Activated naive CD8-positive, alpha-beta T cell treated with anti-CD3 and anti-CD28 coated beads, Interleukin-2, amount 10 ng/mL, durations not matched to agents 7 days and 5 days (primary cell): ENCODE measurements around the gene IFI44L. TPM values are rescaled to one million over a fixed set of nuclear protein-coding genes. Genes with fewer than 3 reads are reported as not detected.

ENCODE experiments used
- ATAC-seq: fragments of 150-1000 bp; cut with Tn5 transposase; one replicate; pipeline ENCODE4 v1.10.0; 2021; ENCODE audit warnings: low read depth, moderate library complexity
- POLR2A ChIA-PET: fragments of 350-600 bp; sonication (Branson Sonifier 250); formaldehyde crosslinking; loops from one replicate; lab custom pipeline; 2021; ENCODE audit warnings: antibody characterized with exemption; lab: Charles Lee
- DNase-seq: peaks from one replicate; pipeline ENCODE4 v3.0.0; 2021
- H3K27ac Mint-ChIP-seq: one replicate; pipeline ENCODE4 v1.8.0; 2022; ENCODE audit warnings: mild to moderate bottlenecking, mixed read lengths
- H3K27me3 Mint-ChIP-seq: one replicate; pipeline ENCODE4 v1.8.0; 2022; ENCODE audit warnings: mild to moderate bottlenecking, moderate library complexity, mixed read lengths
- H3K36me3 Mint-ChIP-seq: one replicate; pipeline ENCODE4 v1.8.0; 2021; ENCODE audit warnings: mild to moderate bottlenecking, mixed read lengths
- H3K4me1 Mint-ChIP-seq: one replicate; pipeline ENCODE4 v1.8.0; 2021; ENCODE audit warnings: mixed read lengths
- H3K4me3 Mint-ChIP-seq: one replicate; pipeline ENCODE4 v1.8.0; 2022; ENCODE audit warnings: mild to moderate bottlenecking, moderate library complexity, mixed read lengths
- H3K9me3 Mint-ChIP-seq: one replicate; pipeline ENCODE4 v1.8.0; 2021; ENCODE audit warnings: mixed read lengths
- total RNA-seq, 2 experiments: library from RNA; stranded (reverse); gene quantifications; one replicate each; pipeline ENCODE4 v1.2.3, GENCODE V29; 2021

IFI44L gene
- total RNA-seq: 100 to 1,000 TPM; 278 to 290 TPM

- peak; percentile 51 for ATAC-seq
- DNase-seq: peak; percentile 56
- Mint-ChIP-seq H3K27ac (peak within 1 kb of the TSS; percentile 95), H3K4me3 (peak within 1 kb of the TSS; percentile 93), H3K36me3 (peaks cover 39% of the 10 kb centered on the region), H3K4me1 (peaks cover 38% of the 10 kb centered on the region), H3K9me3 (no peaks in the 10 kb centered on the region), H3K27me3 (peaks cover 2% of the 10 kb centered on the region)
- POLR2A ChIA-PET: interaction anchor here (0.9 to 5.6 kb wide), 14 partner anchors 9 to 641 kb away, joined by 3 to 100 read pairs (median 9); partner anchors contain the start of genes DNAJB4, FUBP1 and IFI44
These were observed at the start of gene IFI44L for GRCh38 chr1:78619803-78620579. TSS of gene IFI44L (plus strand) at chr1:78620448. CDS start at chr1:78627916, 7,468 bp downstream.

- Mint-ChIP-seq H3K9me3 (no peaks in the 10 kb centered on the region), H3K27me3 (no peaks in the 10 kb centered on the region), H3K4me3 (no peak overlapping the region), H3K36me3 (no peaks in the 10 kb centered on the region), H3K4me1 (no peaks in the 10 kb centered on the region), H3K27ac (no peak overlapping the region)
- no peak for DNase-seq
- no peak for ATAC-seq
- POLR2A ChIA-PET: no interaction called here
These were observed 49.7 kb upstream of the IFI44L start for GRCh38 chr1:78570539-78570938.

GRCh38 chr1:78577257-78578100 is 42.8 kb upstream of the IFI44L start:
- no peak overlapping the region for H3K27ac Mint-ChIP-seq
- H3K27me3 Mint-ChIP-seq: no peaks in the 10 kb centered on the region
- ATAC-seq (no peak), DNase-seq (no peak)
- POLR2A ChIA-PET: no interaction called here
- no peak overlapping the region for H3K4me3 Mint-ChIP-seq
- no peaks in the 10 kb centered on the region for H3K36me3 Mint-ChIP-seq
- H3K4me1 Mint-ChIP-seq: no peaks in the 10 kb centered on the region
- no peaks in the 10 kb centered on the region for H3K9me3 Mint-ChIP-seq

- Mint-ChIP-seq H3K9me3 (no peaks in the 10 kb centered on the region), H3K4me3 (no peak overlapping the region), H3K27me3 (peaks cover 20% of the 10 kb centered on the region), H3K27ac (no peak overlapping the region), H3K36me3 (no peaks in the 10 kb centered on the region), H3K4me1 (no peaks in the 10 kb centered on the region)
- no peak for DNase-seq
- ATAC-seq: no peak
- POLR2A ChIA-PET: no interaction called here
These were observed 33.7 kb upstream of the IFI44L start for GRCh38 chr1:78586572-78586971.

DNA sequence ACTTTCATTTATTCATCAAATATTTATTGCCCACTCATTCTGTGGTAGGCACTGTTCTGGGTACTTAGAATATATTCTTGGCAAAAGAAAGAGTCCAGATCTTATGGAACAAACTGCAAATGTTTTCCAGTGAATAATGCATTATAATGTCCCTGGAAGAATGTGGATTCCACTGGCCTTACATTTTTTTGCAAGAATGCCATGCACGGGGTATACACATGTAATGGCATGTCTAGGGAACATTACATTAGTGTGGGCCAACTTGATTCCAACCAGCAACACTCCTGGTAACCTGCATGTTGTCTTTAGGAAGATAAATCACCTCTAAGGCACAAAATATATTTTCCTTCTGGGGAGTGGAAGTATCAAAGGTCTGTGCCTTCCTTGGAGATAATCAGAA is 33.0 kb upstream of the IFI44L start:
- Mint-ChIP-seq H3K4me1 (no peaks in the 10 kb centered on the region), H3K27me3 (peaks cover 20% of the 10 kb centered on the region), H3K36me3 (no peaks in the 10 kb centered on the region), H3K27ac (no peak overlapping the region), H3K9me3 (no peaks in the 10 kb centered on the region), H3K4me3 (no peak overlapping the region)
- POLR2A ChIA-PET: no interaction called here
- DNase-seq (no peak), ATAC-seq (no peak)

GRCh38 chr1:78591971-78592370 is 28.3 kb upstream of the IFI44L start:
- Mint-ChIP-seq H3K27ac (no peak overlapping the region), H3K4me1 (no peaks in the 10 kb centered on the region), H3K36me3 (no peaks in the 10 kb centered on the region), H3K4me3 (no peak overlapping the region), H3K27me3 (peaks cover 14% of the 10 kb centered on the region), H3K9me3 (no peaks in the 10 kb centered on the region)
- ATAC-seq (no peak), DNase-seq (no peak)
- POLR2A ChIA-PET: no interaction called here

DNA sequence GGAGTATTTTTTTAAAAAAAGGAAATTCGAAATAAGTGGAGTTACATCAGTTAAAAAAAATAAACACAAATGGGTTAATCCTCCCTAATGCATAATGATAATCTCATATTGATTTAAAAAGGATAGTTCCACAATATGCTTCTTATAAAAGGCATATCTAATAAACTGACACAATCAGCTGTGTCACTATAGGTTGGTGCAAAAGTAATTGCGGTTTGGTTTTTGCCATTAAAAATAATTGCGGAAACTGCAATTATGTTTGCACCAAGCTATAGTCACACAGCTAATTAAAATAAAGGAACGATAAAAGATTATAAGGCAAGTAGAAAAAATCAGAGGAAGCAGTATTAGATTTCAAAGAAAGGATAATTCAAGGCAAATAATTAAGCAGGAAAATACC is 21.0 kb upstream of the IFI44L start:
- no peaks in the 10 kb centered on the region for H3K9me3 Mint-ChIP-seq
- no peaks in the 10 kb centered on the region for H3K4me1 Mint-ChIP-seq
- ATAC-seq (no peak), DNase-seq (no peak)
- H3K4me3 Mint-ChIP-seq: no peak overlapping the region
- peaks cover 11% of the 10 kb centered on the region for H3K27me3 Mint-ChIP-seq
- no peak overlapping the region for H3K27ac Mint-ChIP-seq
- POLR2A ChIA-PET: no interaction called here
- H3K36me3 Mint-ChIP-seq: no peaks in the 10 kb centered on the region

GRCh38 chr1:78601068-78601467 is 19.2 kb upstream of the IFI44L start:
- Mint-ChIP-seq H3K9me3 (no peaks in the 10 kb centered on the region), H3K27ac (no peak overlapping the region), H3K4me1 (no peaks in the 10 kb centered on the region), H3K4me3 (no peak overlapping the region), H3K36me3 (no peaks in the 10 kb centered on the region), H3K27me3 (peaks cover 13% of the 10 kb centered on the region)
- POLR2A ChIA-PET: no interaction called here
- DNase-seq (no peak), ATAC-seq (no peak)

- H3K27ac Mint-ChIP-seq: no peak overlapping the region
- POLR2A ChIA-PET: no interaction called here
- H3K36me3 Mint-ChIP-seq: no peaks in the 10 kb centered on the region
- peaks cover 2% of the 10 kb centered on the region for H3K4me1 Mint-ChIP-seq
- H3K27me3 Mint-ChIP-seq: peaks cover 20% of the 10 kb centered on the region
- ATAC-seq (no peak), DNase-seq (no peak)
- H3K9me3 Mint-ChIP-seq: no peaks in the 10 kb centered on the region
- no peak overlapping the region for H3K4me3 Mint-ChIP-seq
These were observed 17.0 kb upstream of the IFI44L start for GRCh38 chr1:78603206-78603605.

- no peaks in the 10 kb centered on the region for H3K9me3 Mint-ChIP-seq
- DNase-seq (no peak), ATAC-seq (no peak)
- H3K27me3 Mint-ChIP-seq: peaks cover 19% of the 10 kb centered on the region
- no peak overlapping the region for H3K4me3 Mint-ChIP-seq
- POLR2A ChIA-PET: no interaction called here
- H3K4me1 Mint-ChIP-seq: peaks cover 2% of the 10 kb centered on the region
- H3K27ac Mint-ChIP-seq: no peak overlapping the region
- H3K36me3 Mint-ChIP-seq: no peaks in the 10 kb centered on the region
These were observed 15.6 kb upstream of the IFI44L start for GRCh38 chr1:78604643-78605042.

GRCh38 chr1:78606274-78606673 is 14.0 kb upstream of the IFI44L start:
- H3K9me3 Mint-ChIP-seq: no peaks in the 10 kb centered on the region
- no peaks in the 10 kb centered on the region for H3K36me3 Mint-ChIP-seq
- POLR2A ChIA-PET: interaction anchor here (0.6 kb wide), 1 partner anchor 626 kb away, joined by 3 read pairs; no protein-coding TSS in a partner anchor
- H3K27ac Mint-ChIP-seq: no peak overlapping the region
- H3K4me1 Mint-ChIP-seq: peaks cover 2% of the 10 kb centered on the region
- ATAC-seq (no peak), DNase-seq (no peak)
- no peak overlapping the region for H3K4me3 Mint-ChIP-seq
- H3K27me3 Mint-ChIP-seq: peaks cover 28% of the 10 kb centered on the region

DNA sequence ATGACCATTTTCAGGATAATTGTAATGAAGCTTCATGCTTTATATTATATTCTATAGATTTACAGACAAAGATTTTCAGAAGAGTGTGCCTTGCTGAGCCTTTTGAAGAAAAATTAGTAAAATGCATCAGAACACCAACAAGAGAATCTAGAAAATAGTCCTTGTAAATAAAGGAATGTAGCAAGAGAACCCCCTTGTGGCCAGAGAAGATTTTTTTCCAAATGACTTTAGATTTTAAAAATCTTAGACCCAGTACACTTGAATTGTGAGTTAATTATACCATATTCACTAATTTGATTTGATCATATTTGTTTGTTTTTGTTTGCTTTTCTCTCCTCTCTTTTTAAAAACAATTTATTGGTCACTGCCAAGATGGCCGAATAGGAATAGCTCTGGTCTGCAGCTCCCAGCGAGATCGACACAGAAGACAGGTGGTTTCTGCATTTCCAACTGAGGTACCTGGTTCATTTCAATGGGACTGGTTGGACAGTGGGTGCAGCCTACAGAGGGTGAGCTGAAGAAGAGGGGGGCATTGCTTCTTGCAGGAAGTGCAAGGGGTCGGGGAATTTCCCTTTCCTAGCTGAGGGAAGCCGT is 12.8 kb upstream of the IFI44L start:
- Mint-ChIP-seq H3K9me3 (no peaks in the 10 kb centered on the region), H3K27ac (no peak overlapping the region), H3K27me3 (peaks cover 27% of the 10 kb centered on the region), H3K36me3 (no peaks in the 10 kb centered on the region), H3K4me1 (peaks cover 2% of the 10 kb centered on the region), H3K4me3 (no peak overlapping the region)
- no peak for ATAC-seq
- DNase-seq: no peak
- POLR2A ChIA-PET: no interaction called here

- ATAC-seq: no peak
- no peak overlapping the region for H3K4me3 Mint-ChIP-seq
These were observed 12.3 kb upstream of the IFI44L start for GRCh38 chr1:78607944-78608343.

More at GRCh38 chr1:78607944-78608343, 12.3 kb upstream of the IFI44L start:
- POLR2A ChIA-PET: no interaction called here
- Mint-ChIP-seq H3K9me3 (no peaks in the 10 kb centered on the region), H3K27ac (no peak overlapping the region), H3K27me3 (peaks cover 27% of the 10 kb centered on the region), H3K4me1 (peaks cover 2% of the 10 kb centered on the region), H3K36me3 (peaks cover 3% of the 10 kb centered on the region)
- DNase-seq: no peak
